ENCODE measurements around the gene CRELD2.

The CRELD2 gene

GRCh38 chr22:49887702-49888101 is 30.7 kb upstream of the CRELD2 start:
- FAIRE-seq (no peak), DNase-seq (ENCODE audit: insufficient read length, low spot score) (no peak)
- TF ChIP-seq CTCF (IDR thresholded peaks at IDR 0.05; ENCODE audit: insufficient read depth, missing control alignments): no peak

- DNase-seq (ENCODE audit: insufficient read length, low spot score): no peak
- no peak for TF ChIP-seq CTCF (IDR thresholded peaks at IDR 0.05; ENCODE audit: insufficient read depth, missing control alignments)
- no peak for FAIRE-seq
Measured at GRCh38 chr22:49889071-49889470, 29.4 kb upstream of the CRELD2 start.

GRCh38 chr22:49892226-49892899 is 26.1 kb upstream of the CRELD2 start:
- no peak for TF ChIP-seq CTCF (IDR thresholded peaks at IDR 0.05; ENCODE audit: insufficient read depth, missing control alignments)
- DNase-seq (ENCODE audit: insufficient read length, low spot score) (no peak), FAIRE-seq (no peak)

- TF ChIP-seq CTCF (IDR thresholded peaks at IDR 0.05; ENCODE audit: insufficient read depth, missing control alignments): no peak
- FAIRE-seq (no peak), DNase-seq (ENCODE audit: insufficient read length, low spot score) (no peak)
Measured at GRCh38 chr22:49893025-49893424, 25.4 kb upstream of the CRELD2 start.

GRCh38 chr22:49894322-49895054 is 23.9 kb upstream of the CRELD2 start:
- FAIRE-seq: no peak
- no peak for TF ChIP-seq CTCF (IDR thresholded peaks at IDR 0.05; ENCODE audit: insufficient read depth, missing control alignments)
- no peak for DNase-seq (ENCODE audit: insufficient read length, low spot score)

- no peak for DNase-seq (ENCODE audit: insufficient read length, low spot score)
- no peak for TF ChIP-seq CTCF (IDR thresholded peaks at IDR 0.05; ENCODE audit: insufficient read depth, missing control alignments)
- no peak for FAIRE-seq
Measured at GRCh38 chr22:49896201-49896600, 22.2 kb upstream of the CRELD2 start.

Measured in D721Med (cell line).